Neuronal stem cell (in vitro differentiated cells): ENCODE data around the gene FXN.

Experiments used
- DNase-seq: peaks from one replicate; pipeline ENCODE4 v3.0.0-alpha.2; 2013; ENCODE audit warnings: low spot score
- H2AFZ ChIP-seq: one replicate; pipeline ENCODE4 v1.6.1; 2013; ENCODE audit warnings: mild to moderate bottlenecking, low read length, inconsistent platforms
- H2AK5ac ChIP-seq: 2 replicates; pipeline ENCODE4 v1.6.1; 2013; ENCODE audit warnings: low read depth, mild to moderate bottlenecking, inconsistent platforms, low read length, moderate library complexity, mixed read lengths
- H2BK120ac ChIP-seq: 2 replicates; pipeline ENCODE4 v1.6.1; 2013; ENCODE audit warnings: low read depth, mild to moderate bottlenecking, inconsistent platforms, low read length, moderate library complexity, mixed read lengths
- H2BK12ac ChIP-seq: one replicate; pipeline ENCODE4 v1.6.1; 2013; ENCODE audit warnings: low read length, inconsistent platforms
- H2BK15ac ChIP-seq: 2 replicates; pipeline ENCODE4 v1.6.1; 2013; ENCODE audit warnings: mild to moderate bottlenecking, low read length, inconsistent platforms, mixed read lengths
- H2BK5ac ChIP-seq: one replicate; pipeline ENCODE4 v1.6.1; 2013; ENCODE audit warnings: inconsistent platforms, mild to moderate bottlenecking, low read length, moderate library complexity
- H3K14ac ChIP-seq: one replicate; pipeline ENCODE4 v1.6.1; 2013; ENCODE audit warnings: low read length, inconsistent platforms
- H3K18ac ChIP-seq: 2 replicates; pipeline ENCODE4 v1.6.1; 2013; ENCODE audit warnings: low read length, inconsistent platforms
- H3K23ac ChIP-seq: 2 replicates; pipeline ENCODE4 v1.6.1; 2013; ENCODE audit warnings: low read depth, mild to moderate bottlenecking, mixed read lengths, low read length, inconsistent platforms; ENCODE audit not compliant: poor library complexity
- H3K27ac ChIP-seq: replicated peaks from 3 replicates; pipeline ENCODE4 v1.5.1; 2013; ENCODE audit warnings: low read length, inconsistent platforms
- H3K27me3 ChIP-seq, 3 experiments: 2 replicates each; pipeline ENCODE4 v1.6.1; 2013; ENCODE audit warnings: low read length in 3 of 3, mild to moderate bottlenecking in 2 of 3, inconsistent platforms in 1 of 3, low read depth in 1 of 3, mixed read lengths in 1 of 3, moderate library complexity in 1 of 3; ENCODE audit not compliant: control insufficient read depth in 3 of 3, insufficient read depth in 3 of 3
- H3K36me3 ChIP-seq, 2 donors: replicated peaks in 1 of 2; 2 replicates each; pipeline ENCODE4 v1.6.1; 2013; ENCODE audit warnings: low read length in 2 of 2; ENCODE audit not compliant: control insufficient read depth in 2 of 2, insufficient read depth in 2 of 2
- H3K4ac ChIP-seq: 2 replicates; pipeline ENCODE4 v1.6.1; 2013; ENCODE audit warnings: inconsistent platforms, mild to moderate bottlenecking, low read length, moderate library complexity
- H3K4me1 ChIP-seq, 2 donors: 1 replicate in 1 of 2; 2 replicates in 1 of 2; pipeline ENCODE4 v1.6.1; 2013; ENCODE audit warnings: low read length in 2 of 2, low read depth in 1 of 2; ENCODE audit not compliant: control insufficient read depth in 2 of 2, insufficient read depth in 1 of 2
- H3K4me2 ChIP-seq: one replicate; pipeline ENCODE4 v1.6.1; 2013; ENCODE audit warnings: mild to moderate bottlenecking, low read length, inconsistent platforms; ENCODE audit not compliant: insufficient read depth, poor library complexity, severe bottlenecking
- H3K4me3 ChIP-seq, 2 donors: 2 replicates each; pipeline ENCODE4 v1.5.1; 2013; ENCODE audit warnings: low read length in 2 of 2, mild to moderate bottlenecking in 2 of 2, inconsistent platforms in 1 of 2, moderate library complexity in 1 of 2
- H3K79me1 ChIP-seq: one replicate; pipeline ENCODE4 v1.6.1; 2013; ENCODE audit warnings: low read depth, mild to moderate bottlenecking, inconsistent platforms, low read length, moderate library complexity
- H3K9ac ChIP-seq: one replicate; pipeline ENCODE4 v1.6.1; 2013; ENCODE audit warnings: mild to moderate bottlenecking, low read depth, low read length, inconsistent platforms; ENCODE audit not compliant: poor library complexity
- H3K9me3 ChIP-seq, 2 donors: replicated peaks in 1 of 2; 2 replicates each; pipeline versions ENCODE3 to v1.6.1; 2013; ENCODE audit warnings: low read length in 2 of 2, mild to moderate bottlenecking in 2 of 2, inconsistent platforms in 1 of 2, low read depth in 1 of 2, mixed read lengths in 1 of 2, moderate library complexity in 1 of 2; ENCODE audit not compliant: control insufficient read depth in 2 of 2, insufficient read depth in 1 of 2
- H4K8ac ChIP-seq: one replicate; pipeline ENCODE4 v1.6.1; 2013; ENCODE audit warnings: low read depth, mild to moderate bottlenecking, inconsistent platforms, low read length, moderate library complexity
- H4K91ac ChIP-seq: one replicate; pipeline ENCODE4 v1.6.1; 2013; ENCODE audit warnings: low read length, low read depth, mild to moderate bottlenecking, inconsistent platforms; ENCODE audit not compliant: poor library complexity
- WGBS, 2 donors: extraction: QIAGEN DNeasy Blood & Tissue Kit; methylation state at CpG; one replicate each; pipeline ENCODE4 v1.1.7; 2013; ENCODE audit warnings: missing lambda C conversion rate in 2 of 2, mixed read lengths in 1 of 2; ENCODE audit not compliant: insufficient read length in 2 of 2, insufficient replicate concordance in 1 of 2; ENCODE audit errors: extremely low coverage in 2 of 2; 5-methylcytosine and 5-hydroxymethylcytosine counted together

Gene FXN

DNA sequence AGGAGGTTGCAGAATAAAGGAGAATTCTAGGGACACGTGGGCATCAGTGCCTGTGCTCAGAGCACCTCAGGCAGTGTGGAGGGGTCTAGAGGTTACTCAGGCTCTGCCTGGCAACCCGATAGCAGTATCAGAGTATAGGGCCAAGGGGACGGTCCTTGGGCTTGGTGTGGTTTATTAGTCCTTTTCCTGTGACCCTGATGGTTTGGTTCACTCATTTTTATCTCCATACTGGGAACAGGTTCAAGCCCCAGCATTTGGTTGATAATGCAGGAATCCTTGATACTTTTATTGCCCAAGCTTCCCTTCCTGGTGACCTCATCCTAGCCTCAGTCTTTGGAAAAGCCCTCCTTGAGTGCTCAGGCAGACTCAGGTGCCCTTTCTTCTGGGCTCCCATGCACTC, 35.5 kb downstream of the FXN start:
- WGBS, 2 donors = no CpG with 5 or more reads among the region's 3 CpGs
- DNase-seq = no peak
- H3K4me1 ChIP-seq = no peaks in the 10 kb centered on the region
- H3K27me3 ChIP-seq = no peaks in the 10 kb centered on the region
- H3K36me3 ChIP-seq = peaks cover 6 to 64% of the 10 kb centered on the region in 2 donors
- H3K9ac ChIP-seq = no peak overlapping the region
- no peak overlapping the region for H3K23ac ChIP-seq
- H3K79me1 ChIP-seq = no peaks in the 10 kb centered on the region
- H4K8ac ChIP-seq = no peak overlapping the region
- no peak overlapping the region for H3K18ac ChIP-seq
- H3K4me2 ChIP-seq = no peak overlapping the region
- H3K4ac ChIP-seq = no peak overlapping the region
- H4K91ac ChIP-seq = no peak overlapping the region
- H2BK15ac ChIP-seq = no peak overlapping the region
- H2BK12ac ChIP-seq = no peak overlapping the region
- H3K27ac ChIP-seq = no peak overlapping the region
- no peak overlapping the region for H3K4me3 ChIP-seq
- no peak overlapping the region for H2AFZ ChIP-seq
- no peak overlapping the region for H2AK5ac ChIP-seq
- H2BK120ac ChIP-seq = no peak overlapping the region
- H3K9me3 ChIP-seq = no peaks in the 10 kb centered on the region
- no peak overlapping the region for H3K14ac ChIP-seq
- no peak overlapping the region for H2BK5ac ChIP-seq

- peaks cover 5 to 44% of the 10 kb centered on the region in 2 donors for H3K36me3 ChIP-seq
- H3K14ac ChIP-seq = no peak overlapping the region
- no peaks in the 10 kb centered on the region for H3K79me1 ChIP-seq
- no peak for DNase-seq
- H2BK5ac ChIP-seq = no peak overlapping the region
- no peak overlapping the region for H3K4me3 ChIP-seq
- H2BK120ac ChIP-seq = no peak overlapping the region
- no CpG with 5 or more reads among the region's 4 CpGs for WGBS, 2 donors
- no peak overlapping the region for H3K18ac ChIP-seq
- H3K27ac ChIP-seq = no peak overlapping the region
- H4K91ac ChIP-seq = no peak overlapping the region
- no peaks in the 10 kb centered on the region for H3K9me3 ChIP-seq
- no peak overlapping the region for H2BK12ac ChIP-seq
- H3K9ac ChIP-seq = no peak overlapping the region
- no peak overlapping the region for H3K4me2 ChIP-seq
- H2AK5ac ChIP-seq = no peak overlapping the region
- no peak overlapping the region for H2BK15ac ChIP-seq
- no peak overlapping the region for H3K23ac ChIP-seq
- no peak overlapping the region for H4K8ac ChIP-seq
- H3K4ac ChIP-seq = no peak overlapping the region
- H2AFZ ChIP-seq = no peak overlapping the region
- no peaks in the 10 kb centered on the region for H3K4me1 ChIP-seq
- H3K27me3 ChIP-seq = no peaks in the 10 kb centered on the region
These were observed 37.6 kb downstream of the FXN start for GRCh38 chr9:69073103-69073502.

GRCh38 chr9:69074801-69075200, 39.2 kb downstream of the FXN start:
- no peak overlapping the region for H3K4ac ChIP-seq
- no peaks in the 10 kb centered on the region for H3K4me1 ChIP-seq
- H2BK12ac ChIP-seq = no peak overlapping the region
- no peaks in the 10 kb centered on the region for H3K27me3 ChIP-seq
- no peak overlapping the region for H2AK5ac ChIP-seq
- no peak overlapping the region for H3K4me2 ChIP-seq
- no peak for DNase-seq
- H4K8ac ChIP-seq = no peak overlapping the region
- no peak overlapping the region for H3K23ac ChIP-seq
- no peaks in the 10 kb centered on the region for H3K9me3 ChIP-seq
- no peak overlapping the region for H3K18ac ChIP-seq
- H2BK120ac ChIP-seq = no peak overlapping the region
- WGBS, 2 donors = no CpG with 5 or more reads among the region's 2 CpGs
- no peak overlapping the region for H3K14ac ChIP-seq
- H2BK5ac ChIP-seq = no peak overlapping the region
- H4K91ac ChIP-seq = no peak overlapping the region
- no peak overlapping the region for H3K27ac ChIP-seq
- H3K4me3 ChIP-seq = no peak overlapping the region
- H3K36me3 ChIP-seq = peaks cover 0 to 29% of the 10 kb centered on the region in 2 donors
- no peak overlapping the region for H2BK15ac ChIP-seq
- H3K79me1 ChIP-seq = no peaks in the 10 kb centered on the region
- no peak overlapping the region for H2AFZ ChIP-seq
- no peak overlapping the region for H3K9ac ChIP-seq

- no peak overlapping the region for H2AFZ ChIP-seq
- no peak overlapping the region for H3K4ac ChIP-seq
- H2AK5ac ChIP-seq = no peak overlapping the region
- H4K91ac ChIP-seq = no peak overlapping the region
- no peaks in the 10 kb centered on the region for H3K79me1 ChIP-seq
- H3K36me3 ChIP-seq = peaks cover 0 to 16% of the 10 kb centered on the region in 2 donors
- H3K27ac ChIP-seq = no peak overlapping the region
- no peaks in the 10 kb centered on the region for H3K27me3 ChIP-seq
- H2BK12ac ChIP-seq = no peak overlapping the region
- no peak overlapping the region for H2BK120ac ChIP-seq
- no peak overlapping the region for H3K18ac ChIP-seq
- DNase-seq = no peak
- peaks cover 0 to 3% of the 10 kb centered on the region in 2 donors for H3K9me3 ChIP-seq
- no peak overlapping the region for H3K14ac ChIP-seq
- no peak overlapping the region for H3K4me2 ChIP-seq
- no peaks in the 10 kb centered on the region for H3K4me1 ChIP-seq
- WGBS, 2 donors = no CpG with 5 or more reads among the region's 5 CpGs
- H2BK15ac ChIP-seq = no peak overlapping the region
- H4K8ac ChIP-seq = no peak overlapping the region
- no peak overlapping the region for H2BK5ac ChIP-seq
- H3K4me3 ChIP-seq = no peak overlapping the region
- H3K23ac ChIP-seq = no peak overlapping the region
- H3K9ac ChIP-seq = no peak overlapping the region
These were observed 41.0 kb downstream of the FXN start for GRCh38 chr9:69076550-69076949.
